K562 (cell line): Measurements from ENCODE around the gene KLHL14. TPM values are rescaled to one million over a fixed set of nuclear protein-coding genes. Genes with fewer than 3 reads are reported as not detected.

ENCODE experiments used
- ATAC-seq: fragments of 200-7000 bp; cut with Tn5 transposase; 3 replicates; pipeline ENCODE4 v1.9.1; 2020; ENCODE audit warnings: moderate library complexity
- BruUV-seq: library from RNA; stranded (reverse); fragments of 400-500 nt; replicated peaks from 2 replicates; lab custom pipeline; 2021; lab: Mats Ljungman, UMichigan
- CTCF ChIA-PET: fragments of 300-600 bp; formaldehyde crosslinking; extraction: SDS; loops from one replicate; lab custom pipeline; 2021; ENCODE audit warnings: low intra/inter-chr PET ratio; lab: Yijun Ruan, JAX
- POLR2A ChIA-PET: fragments of 300-600, 350-650 bp; sonication (Branson Sonifier 250); formaldehyde crosslinking; extraction: SDS; loops from one replicate; lab custom pipeline; 2021; ENCODE audit warnings: antibody characterized with exemption, inconsistent platforms; lab: Yijun Ruan, JAX
- DNase-seq, 4 experiments: peaks; one replicate each; pipeline versions ENCODE4 v3.0.0 to v3.0.0-alpha.2; 2011 to 2018; ENCODE audit warnings: low spot score in 3 of 4, mixed read lengths in 3 of 4; ENCODE audit errors: extremely low read depth in 1 of 4
- FAIRE-seq: peaks from 2 replicates; lab custom pipeline; 2011; peaks lifted over from hg19 to GRCh38; lab: Jason Lieb, UNC
- H2AFZ ChIP-seq: 2 replicates; pipeline ENCODE4 v1.6.0; 2011; ENCODE audit warnings: low read depth, low read length, control low read depth, inconsistent platforms
- H3K27ac ChIP-seq: fragments of 200-600 bp; 3 replicates; pipeline ENCODE4 v1.8.0; 2011; ENCODE audit warnings: low read depth, mild to moderate bottlenecking, control low read depth, inconsistent platforms, low read length, moderate library complexity, mixed read lengths; ENCODE audit errors: extremely low read depth
- H3K27me3 ChIP-seq, 2 experiments: fragments of 300-600 bp in 1 of 2; 2 replicates in 1 of 2; 3 replicates in 1 of 2; pipeline versions ENCODE4 v1.6.0 to v1.8.0; 2011; ENCODE audit warnings: inconsistent platforms in 2 of 2, low read length in 2 of 2, mild to moderate bottlenecking in 1 of 2, mixed read lengths in 1 of 2, moderate library complexity in 1 of 2; ENCODE audit not compliant: control insufficient read depth in 2 of 2, insufficient read depth in 2 of 2
- H3K36me3 ChIP-seq: fragments of 300-600 bp; 3 replicates; pipeline ENCODE4 v1.8.0; 2011; ENCODE audit warnings: mild to moderate bottlenecking, low read length, inconsistent platforms; ENCODE audit not compliant: control insufficient read depth, insufficient read depth
- H3K4me1 ChIP-seq, 2 experiments: fragments of 200-600 bp in 1 of 2; replicated peaks in 1 of 2; 2 replicates in 1 of 2; 3 replicates in 1 of 2; pipeline versions ENCODE4 v1.5.1 to v1.8.0; 2011; ENCODE audit warnings: inconsistent platforms in 2 of 2, low read length in 2 of 2, mild to moderate bottlenecking in 1 of 2, mixed read lengths in 1 of 2, moderate library complexity in 1 of 2; ENCODE audit not compliant: control insufficient read depth in 2 of 2, insufficient read depth in 2 of 2
- H3K4me2 ChIP-seq: 2 replicates; pipeline ENCODE4 v1.6.1; 2011; ENCODE audit warnings: low read length, control low read depth, inconsistent platforms, mixed read lengths; ENCODE audit not compliant: insufficient read depth
- H3K4me3 ChIP-seq: fragments of 200-600 bp; sonication (generic), shearing (Covaris generic); 2 replicates; pipeline ENCODE4 v1.5.1; 2016; ENCODE audit warnings: control low read depth, inconsistent platforms
- H3K79me2 ChIP-seq: fragments of 200-600 bp; 3 replicates; pipeline ENCODE4 v1.8.0; 2011; ENCODE audit warnings: low read length, inconsistent platforms; ENCODE audit not compliant: control insufficient read depth, insufficient read depth
- H3K9ac ChIP-seq, 2 experiments: 2 replicates each; pipeline versions ENCODE4 v1.6.0 to v1.6.1; 2011; ENCODE audit warnings: low read depth in 2 of 2, low read length in 2 of 2, control low read depth in 1 of 2, inconsistent platforms in 1 of 2, mild to moderate bottlenecking in 1 of 2, mixed read lengths in 1 of 2; ENCODE audit not compliant: insufficient read depth in 1 of 2
- H3K9me1 ChIP-seq: one replicate; pipeline ENCODE4 v1.6.0; 2011; ENCODE audit warnings: inconsistent platforms, mild to moderate bottlenecking, low read length, moderate library complexity; ENCODE audit not compliant: control insufficient read depth, insufficient read depth
- H3K9me3 ChIP-seq: replicated peaks from 2 replicates; pipeline ENCODE4 v1.5.1; 2011; ENCODE audit warnings: low read depth, low read length, inconsistent platforms; ENCODE audit not compliant: control insufficient read depth, insufficient read depth
- H4K20me1 ChIP-seq: replicated peaks from 2 replicates; pipeline ENCODE4 v1.6.1; 2011; ENCODE audit warnings: low read length, inconsistent platforms, mixed read lengths; ENCODE audit not compliant: control insufficient read depth, insufficient read depth
- BRF1 ChIP-seq: IDR thresholded peaks from 3 replicates; pipeline ENCODE4 v1.6.1; 2011; ENCODE audit warnings: borderline replicate concordance, mild to moderate bottlenecking; ENCODE audit not compliant: insufficient read length; ENCODE audit errors: extremely low read depth
- CGGBP1 ChIP-seq: fragments of 250-450 bp; sonication (Bioruptor Pico); IDR thresholded peaks from 2 replicates; pipeline ENCODE4 v1.9.0; 2021; ENCODE audit warnings: mild to moderate bottlenecking
- FOXJ2 ChIP-seq: fragments of 200-800 bp; sonication (Bioruptor generic); IDR thresholded peaks from 2 replicates; pipeline ENCODE4 v1.6.1; 2016; ENCODE audit warnings: missing genetic modification characterization, missing compliant biosample characterization
- GABPA ChIP-seq: fragments of 200-800 bp; sonication (Bioruptor generic); conservative IDR thresholded peaks from 2 replicates; pipeline ENCODE4 v1.6.1; 2016; ENCODE audit warnings: low read depth, missing genetic modification characterization, missing compliant biosample characterization
- TEAD2 ChIP-seq: fragments of 450-650 bp; IDR thresholded peaks from 2 replicates; pipeline ENCODE4 v1.6.1; 2016; ENCODE audit warnings: missing genetic modification characterization, control low read depth, missing compliant biosample characterization
- ZNF3 ChIP-seq: fragments of 250-450 bp; sonication (Bioruptor Pico); IDR thresholded peaks from 2 replicates; pipeline ENCODE4 v1.5.0; 2021; ENCODE audit warnings: mild to moderate bottlenecking, moderate library complexity
- ZNF589 ChIP-seq: fragments of 200-800 bp; sonication (Bioruptor generic); IDR thresholded peaks from 2 replicates; pipeline ENCODE4 v1.6.1; 2016; ENCODE audit warnings: low read depth, missing genetic modification characterization, missing compliant biosample characterization
- WGBS: fragments of 100-300 bp; shearing (Covaris generic); methylation state at CpG from one replicate; pipeline ENCODE4 v1.1.6; 2016; ENCODE audit warnings: low coverage, mixed read lengths; ENCODE audit not compliant: insufficient coverage; ENCODE audit errors: missing lambda C conversion rate; 5-methylcytosine and 5-hydroxymethylcytosine counted together
- in situ Hi-C: fragments of 300-500 bp; cut with MboI; formaldehyde crosslinking; loops from 4 replicates; pipeline ENCODE4 v1.15.0; 2018; ENCODE audit warnings: inconsistent platforms, mixed read lengths
- intact Hi-C: fragments of 100-400 bp; cut with micrococcal nuclease; formaldehyde crosslinking; loops from 2 replicates; pipeline ENCODE4 v1.14.2; 2022
- polyA plus RNA-seq, 8 experiments: library from polyadenylated mRNA; depleted of rRNA in 4 of 8; stranded (reverse) in 5 of 8; unstranded in 3 of 8; fragments of >200 nt; fragmentation: Nextera tagmentation in 2 of 8; fragmentation: Illumina TruSeq in 1 of 8; extraction: Ambion mirVana in 2 of 8; extraction: Trizol in 1 of 8; gene quantifications; 2 replicates each; pipeline versions ENCODE4 v1.2.1 to v1.2.3, GENCODE V29; 2011 to 2014; ENCODE audit warnings: inconsistent platforms in 1 of 8, missing spikeins in 1 of 8
- total RNA-seq, 7 experiments: library from RNA; depleted of rRNA in 6 of 7; stranded (reverse); fragments of >200 nt in 6 of 7; fragmentation: Illumina TruSeq in 2 of 7; extraction: Trizol in 2 of 7; gene quantifications; 2 replicates each; pipeline versions ENCODE4 v1.2.1 to v1.2.3, GENCODE V29; 2011 to 2021; ENCODE audit warnings: low replicate concordance in 1 of 7

The KLHL14 gene
- total and polyA plus RNA-seq, 9 of the 15 experiments (the other 6 are each of a cell fraction or from before 2014, with no cell fraction given), result not detected

- WGBS, result 0% methylated on average over 1 of the region's 1 CpG
- Histone ChIP-seq H3K27me3 (no peaks in the 10 kb centered on the region), H3K4me3 (no peak overlapping the region), H3K79me2 (no peaks in the 10 kb centered on the region), H2AFZ (no peak overlapping the region), H3K4me1 (no peaks in the 10 kb centered on the region), H4K20me1 (no peaks in the 10 kb centered on the region), H3K9ac (no peak overlapping the region), H3K9me3 (no peaks in the 10 kb centered on the region), H3K36me3 (no peaks in the 10 kb centered on the region), H3K9me1 (no peaks in the 10 kb centered on the region), H3K4me2 (no peak overlapping the region), H3K27ac (no peak overlapping the region)
- no peak for ATAC-seq
- intact Hi-C loops (no loop called here), in situ Hi-C loops (no loop called here)
- TF ChIP-seq CGGBP1 (CRISPR knock-in tag), result no peak
- no peak for TF ChIP-seq BRF1
- FAIRE-seq, result no peak
- DNase-seq, result no peak
- ChIA-PET CTCF (no interaction called here), POLR2A (no interaction called here)
- BruUV-seq, result no TSS peak
Measured at GRCh38 chr18:32732165-32732564, 40.7 kb downstream of the KLHL14 start.

GRCh38 chr18:32730620-32731091 is 42.2 kb downstream of the KLHL14 start:
- ATAC-seq (no peak), FAIRE-seq (no peak), DNase-seq (no peak)
- Histone ChIP-seq H3K4me2 (no peak overlapping the region), H3K9ac (no peak overlapping the region), H3K27me3 (no peaks in the 10 kb centered on the region), H3K79me2 (no peaks in the 10 kb centered on the region), H4K20me1 (no peaks in the 10 kb centered on the region), H3K27ac (no peak overlapping the region), H3K9me3 (no peaks in the 10 kb centered on the region), H3K36me3 (no peaks in the 10 kb centered on the region), H2AFZ (no peak overlapping the region), H3K4me3 (no peak overlapping the region), H3K9me1 (no peaks in the 10 kb centered on the region), H3K4me1 (no peaks in the 10 kb centered on the region)
- in situ Hi-C loops, result no loop called here
- CTCF ChIA-PET, result no interaction called here
- no TSS peak for BruUV-seq
- POLR2A ChIA-PET, result no interaction called here
- WGBS, result under 1% methylated on average over 9 of the region's 9 CpGs
- intact Hi-C loops, result no loop called here
- TF ChIP-seq ZNF589 (CRISPR knock-in tag), result no peak
- no peak for TF ChIP-seq ZNF3 (CRISPR knock-in tag)
- no peak for TF ChIP-seq TEAD2
- TF ChIP-seq GABPA (tag), result no peak
- no peak for TF ChIP-seq FOXJ2 (tag)
